Activated CD4-positive, alpha-beta T cell treated with anti-CD3 and anti-CD28 coated beads, Interleukin-2, amount 50 U/mL, for 48 hours (primary cell): ENCODE measurements around the gene AP2M1.

Source experiments
- DNase-seq, 2 experiments: peaks; one replicate each; pipeline ENCODE4 v3.0.0-alpha.2; 2020

The AP2M1 gene

DNA sequence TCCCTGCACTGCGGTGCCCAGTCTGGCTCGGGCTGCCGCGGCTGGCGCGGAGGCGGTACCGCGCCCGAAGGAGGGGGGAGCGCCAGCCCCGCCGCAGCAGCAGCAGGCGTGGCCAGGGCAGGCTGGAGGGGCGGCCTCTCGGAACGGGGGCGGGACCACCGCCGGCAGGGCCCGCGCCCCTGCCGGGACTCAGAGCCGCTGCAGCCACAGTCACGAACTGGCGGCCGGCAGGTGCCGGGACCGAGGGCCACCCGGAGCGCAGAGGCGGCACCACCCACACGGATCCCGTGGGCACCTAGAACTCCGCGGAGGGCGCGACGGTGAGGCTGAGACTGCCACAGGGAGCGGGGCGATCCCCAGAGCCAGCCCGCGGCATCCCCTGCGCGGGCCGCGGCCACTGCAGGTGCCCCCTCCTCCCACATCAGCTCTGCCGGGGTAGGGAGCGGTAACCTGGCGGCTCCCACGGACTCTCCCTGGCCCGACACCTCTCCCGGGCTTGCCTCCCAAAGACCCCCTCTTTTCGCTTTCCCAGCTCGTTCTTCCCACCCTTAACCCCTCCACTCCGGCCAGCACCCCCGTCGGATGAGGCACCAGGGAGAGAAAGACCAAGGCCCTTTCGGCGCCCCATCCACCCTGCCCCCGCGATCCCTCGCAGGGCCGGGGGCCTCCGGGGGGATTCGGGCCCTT, 54.9 kb downstream of the AP2M1 start, which contains the start of gene VWA5B2:
Gene VWA5B2 (plus strand): TSS at position 192 of the 687 bp plus-strand sequence. CDS start 944 bp downstream, outside the sequence.
- DNase-seq = peak; percentile 62 to 71

DNA sequence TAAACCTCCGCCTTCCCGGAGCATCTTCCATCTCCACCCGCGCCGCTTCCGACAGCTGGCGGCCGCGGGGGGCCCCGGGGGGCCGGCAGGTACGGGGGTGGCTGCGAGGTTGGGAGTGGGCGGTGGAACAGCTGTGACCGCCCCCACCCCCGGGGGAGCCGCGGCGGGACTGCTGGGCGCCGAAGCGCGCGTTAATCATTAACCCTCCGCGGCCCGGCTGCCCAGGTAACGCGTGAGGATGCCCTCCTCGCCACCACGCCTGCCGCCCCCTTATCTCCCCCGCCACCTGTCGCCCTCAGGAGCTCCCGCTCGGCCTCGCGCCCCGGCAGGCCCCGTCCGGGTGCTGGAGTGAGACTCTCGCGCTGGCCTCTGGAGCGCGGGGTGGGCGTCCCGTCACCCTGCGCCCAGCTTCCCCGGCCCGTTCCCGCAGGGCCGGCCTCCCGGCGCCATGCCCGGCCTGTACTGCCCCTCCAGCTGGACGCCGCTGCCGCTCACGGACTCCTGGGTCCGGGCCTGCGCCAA, 55.5 kb downstream of the AP2M1 start:
- DNase-seq = no peak

DNA sequence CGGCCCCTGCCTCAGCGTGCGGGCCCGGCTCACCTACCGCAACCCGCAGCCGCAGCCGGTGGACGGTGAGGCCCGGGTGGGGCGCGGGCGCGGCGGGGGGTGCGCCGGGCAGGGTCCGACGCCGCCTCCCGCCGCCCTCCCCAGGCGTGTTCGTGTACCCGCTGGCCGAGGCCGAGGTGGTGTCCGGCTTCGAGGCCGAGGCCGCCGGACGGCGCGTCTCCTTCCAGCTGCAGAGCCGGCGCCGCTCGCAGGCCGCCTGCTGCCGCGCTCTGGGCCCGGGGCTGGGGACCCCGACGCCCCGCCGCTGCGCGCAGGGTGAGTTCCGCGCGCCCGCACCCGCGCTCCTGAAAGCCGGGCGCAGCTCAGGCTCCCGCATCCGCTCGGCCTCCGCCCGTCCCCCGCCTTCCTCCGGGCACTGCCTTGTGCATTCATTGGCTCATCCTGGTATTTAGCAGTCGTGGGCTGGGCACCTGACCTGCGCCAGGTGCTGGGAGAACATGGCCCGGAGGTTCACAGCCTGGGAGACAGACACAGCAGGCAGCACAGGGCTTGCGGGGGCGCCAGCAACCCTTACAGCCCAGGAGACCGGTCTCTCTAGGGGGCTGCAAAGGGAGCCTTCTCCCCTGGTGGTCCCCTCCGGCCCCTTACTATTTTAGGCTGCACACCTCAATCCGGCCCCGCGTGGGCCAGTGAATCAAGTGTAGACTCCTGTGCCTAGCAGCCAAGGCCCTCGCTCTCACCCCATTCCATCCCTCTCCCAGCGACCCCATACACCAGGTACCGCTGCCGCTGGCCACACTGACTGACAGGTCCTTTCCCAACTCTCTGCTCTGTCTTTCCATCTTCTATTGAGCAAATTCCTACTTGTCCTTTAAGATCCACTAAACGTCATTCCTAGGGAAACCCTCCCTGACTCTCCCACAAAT, 56.2 kb downstream of the AP2M1 start:
- no peak for DNase-seq

DNA sequence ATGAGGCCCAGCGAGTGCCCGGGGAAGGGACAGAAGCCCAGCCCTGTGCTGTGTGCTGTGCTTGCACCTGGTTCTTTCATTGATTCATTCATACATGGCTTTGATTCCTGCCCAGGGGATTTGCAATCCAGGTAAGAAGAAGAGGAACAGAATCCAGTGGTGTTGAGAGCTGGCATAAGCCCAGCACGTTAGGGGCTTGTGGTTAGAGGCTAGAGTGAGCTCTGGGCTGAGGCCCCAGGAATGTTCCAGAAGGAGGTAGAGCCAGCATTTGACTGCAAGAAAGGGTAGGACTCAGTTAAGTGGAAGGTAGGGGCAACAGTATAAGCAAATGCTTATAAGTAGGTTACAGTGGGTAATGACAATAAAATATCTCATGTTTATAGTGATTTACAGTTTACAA, 57.0 kb downstream of the AP2M1 start:
- DNase-seq = no peak

DNA sequence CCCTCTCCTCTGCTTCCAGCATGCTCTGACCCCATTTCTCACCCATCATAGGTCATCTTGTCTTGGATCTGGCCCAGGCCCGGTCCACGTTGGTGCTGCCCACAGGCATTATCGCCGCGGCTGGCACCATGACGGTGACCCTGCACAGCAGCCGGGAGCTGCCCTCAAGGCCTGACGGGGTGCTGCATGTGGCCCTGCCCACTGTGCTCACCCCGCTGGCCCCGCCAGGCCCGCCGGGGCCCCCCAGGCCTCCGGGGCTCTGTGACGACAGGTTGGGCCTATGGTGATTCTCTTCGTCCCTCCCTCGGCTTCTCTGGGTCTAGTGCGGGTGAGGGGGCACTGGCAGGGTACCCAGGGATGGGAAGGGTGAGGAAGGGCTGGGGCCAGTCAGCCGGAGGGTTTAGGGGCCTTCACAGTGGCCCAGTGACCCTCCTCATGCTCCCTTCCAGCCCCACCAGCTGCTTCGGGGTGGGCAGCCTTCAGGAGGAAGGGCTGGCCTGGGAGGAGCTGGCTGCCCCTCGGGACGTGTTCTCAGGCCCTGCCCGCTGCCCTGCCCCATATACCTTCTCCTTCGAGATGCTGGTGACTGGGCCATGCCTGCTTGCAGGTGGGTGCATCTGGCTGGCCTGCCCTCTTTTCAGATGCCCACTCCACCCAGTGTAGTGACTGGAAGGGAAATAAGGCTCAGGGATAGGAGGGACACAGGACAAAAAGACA, 58.6 kb downstream of the AP2M1 start:
- no peak for DNase-seq
